ENCODE results near the gene PSME4.

The PSME4 gene

GRCh38 chr2:53865264-53865663 lies 105.5 kb downstream of the PSME4 start:
- no peak for TF ChIP-seq CTCF (IDR thresholded peaks at IDR 0.05; ENCODE audit: control extremely low read depth, extremely low read depth, low read depth, missing control alignments)
- ChIA-PET POLR2A (no interaction called here), CTCF (no interaction called here)
- no peak for DNase-seq (ENCODE audit: extremely low spot score)

- TF ChIP-seq CTCF (IDR thresholded peaks at IDR 0.05; ENCODE audit: control extremely low read depth, extremely low read depth, low read depth, missing control alignments): no peak
- ChIA-PET CTCF (interaction anchor here (1.5 kb wide), 1 partner anchor 9 kb away, joined by 3 read pairs; no protein-coding TSS in a partner anchor), POLR2A (no interaction called here)
- no peak for DNase-seq (ENCODE audit: extremely low spot score)
Measured at GRCh38 chr2:53863538-53864227, 107.1 kb downstream of the PSME4 start.

- POLR2A ChIA-PET: no interaction called here
Measured at GRCh38 chr2:53861824-53862223, 109.0 kb downstream of the PSME4 start.

GRCh38 chr2:53859206-53860181 lies 111.3 kb downstream of the PSME4 start, which contains the start of gene GPR75:
TSS of gene GPR75 (minus strand) at chr2:53859967. CDS start at chr2:53854756, 5,211 bp downstream.
- no peak for DNase-seq (ENCODE audit: extremely low spot score)
- ChIA-PET POLR2A (no interaction called here), CTCF (interaction anchor here (1.5 kb wide), 1 partner anchor 72 kb away, joined by 4 read pairs; no protein-coding TSS in a partner anchor)
- TF ChIP-seq CTCF (IDR thresholded peaks at IDR 0.05; ENCODE audit: control extremely low read depth, extremely low read depth, low read depth, missing control alignments): no peak

More at GRCh38 chr2:53861824-53862223, 109.0 kb downstream of the PSME4 start:
- DNase-seq (ENCODE audit: extremely low spot score): no peak
- CTCF ChIA-PET: interaction anchor here (1.0 to 1.6 kb wide), 3 partner anchors 8 to 12 kb away, joined by 3 to 4 read pairs (median 3); no protein-coding TSS in a partner anchor
- TF ChIP-seq CTCF (IDR thresholded peaks at IDR 0.05; ENCODE audit: control extremely low read depth, extremely low read depth, low read depth, missing control alignments): no peak

GRCh38 chr2:53856272-53856671 lies 114.5 kb downstream of the PSME4 start:
- DNase-seq (ENCODE audit: extremely low spot score): no peak
- no peak for TF ChIP-seq CTCF (IDR thresholded peaks at IDR 0.05; ENCODE audit: control extremely low read depth, extremely low read depth, low read depth, missing control alignments)
- ChIA-PET POLR2A (no interaction called here), CTCF (interaction anchor here (1.3 kb wide), 1 partner anchor 27 kb away, joined by 3 read pairs; no protein-coding TSS in a partner anchor)

GRCh38 chr2:53854678-53855077 lies 116.1 kb downstream of the PSME4 start:
- no peak for DNase-seq (ENCODE audit: extremely low spot score)
- CTCF ChIA-PET: interaction anchor here (0.9 kb wide), 1 partner anchor 8 kb away, joined by 3 read pairs; no protein-coding TSS in a partner anchor
- no peak for TF ChIP-seq CTCF (IDR thresholded peaks at IDR 0.05; ENCODE audit: control extremely low read depth, extremely low read depth, low read depth, missing control alignments)
- POLR2A ChIA-PET: no interaction called here
